Muscle of back (tissue), 13 donors: Measurements from ENCODE around the gene ZP3. TPM values are rescaled to one million over a fixed set of nuclear protein-coding genes. Genes with fewer than 3 reads are reported as not detected.
A peak's percentile ranks its signal among the peaks of the same experiment; 100 is the strongest.
"Not testable (repeated sequence)": the region's sequence is repeated elsewhere in the genome, so short reads cannot be mapped to it uniquely, and the experiment has no call there.

ENCODE experiments used
- DNase-seq, 3 donors: peaks; one replicate each; pipeline versions ENCODE4 v3.0.0 to v3.0.0-alpha.2; 2013
- long read RNA-seq, 9 donors: transcript quantifications; one replicate each; lab custom pipeline, GENCODE V29; 2026
- polyA plus RNA-seq, 10 donors: library from polyadenylated mRNA; unstranded; fragments of 120-200 nt; gene quantifications; one replicate each; pipeline ENCODE4 v1.2.1, GENCODE V29; 2013; ENCODE audit not compliant: insufficient read length in 10 of 10

The ZP3 gene
- polyA plus RNA-seq: 1 to 10 TPM in 8 of 10 donors, under 1 TPM in 2; 0.52 to 8.5 (median 1.6) TPM
- long read RNA-seq, donor 1: 0 reads
- long read RNA-seq, donor 2: 0 reads
- long read RNA-seq, donor 3: 0 reads
- long read RNA-seq, donor 4: 0 reads
- long read RNA-seq, donor 5, partial matches to known transcripts: 0 of 1 reads
- long read RNA-seq, donor 5, other reads (novel, unspliced or antisense): 0 of 1 reads
- long read RNA-seq, donor 6: 0 reads
- long read RNA-seq, donor 7: 0 reads
- long read RNA-seq, donor 8, partial matches to known transcripts: 7 of 7 reads
- long read RNA-seq, donor 8, other reads (novel, unspliced or antisense): 0 of 7 reads
- long read RNA-seq, donor 9: 0 reads

DNA sequence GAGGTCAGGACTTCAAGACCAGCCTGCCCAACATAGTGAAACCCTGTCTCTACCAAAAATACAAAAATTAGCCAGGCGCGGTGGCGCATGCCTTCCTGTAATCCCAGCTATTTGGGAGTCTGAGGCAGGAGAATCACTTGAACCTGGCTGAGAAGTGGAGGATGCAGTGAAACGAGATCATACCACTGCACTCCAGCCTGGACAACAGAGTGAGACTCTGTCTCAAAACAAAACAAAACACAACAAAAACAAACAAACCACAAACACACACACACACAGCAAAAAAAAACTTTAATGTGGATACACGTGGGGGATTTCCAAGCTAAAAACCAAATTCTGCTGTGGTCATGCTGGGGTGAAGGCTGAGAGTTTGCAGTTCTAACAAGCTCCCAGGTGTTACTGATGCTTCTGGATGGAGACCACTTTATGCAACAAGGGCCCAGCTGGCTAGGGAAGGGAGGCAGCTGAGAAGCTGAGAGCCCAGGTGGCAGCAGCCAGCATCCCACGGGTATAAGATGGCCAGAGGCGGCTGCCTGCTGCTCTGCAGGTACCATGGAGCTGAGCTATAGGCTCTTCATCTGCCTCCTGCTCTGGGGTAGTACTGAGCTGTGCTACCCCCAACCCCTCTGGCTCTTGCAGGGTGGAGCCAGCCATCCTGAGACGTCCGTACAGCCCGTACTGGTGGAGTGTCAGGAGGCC is at the start of gene ZP3:
Gene ZP3 (plus strand): TSS at position 538 of the 699 bp plus-strand sequence. CDS start 15 bp downstream, at position 553.
- no peak for DNase-seq

DNA sequence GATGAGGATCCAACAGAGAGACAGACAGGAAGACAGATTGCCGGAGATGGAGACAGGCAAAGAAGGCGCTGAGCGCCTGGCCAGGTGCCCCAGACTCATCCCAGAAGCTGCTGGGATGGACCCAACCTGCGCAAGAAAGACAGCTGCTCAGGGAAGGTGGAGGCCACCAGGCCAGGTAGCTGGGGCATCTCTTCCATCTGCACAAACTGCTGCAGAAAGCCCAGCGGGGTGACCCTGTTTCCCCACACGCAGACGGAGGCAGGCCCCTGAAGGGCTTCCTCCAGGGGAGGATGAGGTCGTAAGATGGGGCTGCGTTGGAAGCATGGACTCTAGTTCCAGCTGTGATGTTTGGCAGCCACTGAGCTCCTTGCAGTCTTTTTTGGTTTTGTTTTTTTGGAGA is 49.5 kb upstream of the ZP3 start:
- no peak for DNase-seq

DNA sequence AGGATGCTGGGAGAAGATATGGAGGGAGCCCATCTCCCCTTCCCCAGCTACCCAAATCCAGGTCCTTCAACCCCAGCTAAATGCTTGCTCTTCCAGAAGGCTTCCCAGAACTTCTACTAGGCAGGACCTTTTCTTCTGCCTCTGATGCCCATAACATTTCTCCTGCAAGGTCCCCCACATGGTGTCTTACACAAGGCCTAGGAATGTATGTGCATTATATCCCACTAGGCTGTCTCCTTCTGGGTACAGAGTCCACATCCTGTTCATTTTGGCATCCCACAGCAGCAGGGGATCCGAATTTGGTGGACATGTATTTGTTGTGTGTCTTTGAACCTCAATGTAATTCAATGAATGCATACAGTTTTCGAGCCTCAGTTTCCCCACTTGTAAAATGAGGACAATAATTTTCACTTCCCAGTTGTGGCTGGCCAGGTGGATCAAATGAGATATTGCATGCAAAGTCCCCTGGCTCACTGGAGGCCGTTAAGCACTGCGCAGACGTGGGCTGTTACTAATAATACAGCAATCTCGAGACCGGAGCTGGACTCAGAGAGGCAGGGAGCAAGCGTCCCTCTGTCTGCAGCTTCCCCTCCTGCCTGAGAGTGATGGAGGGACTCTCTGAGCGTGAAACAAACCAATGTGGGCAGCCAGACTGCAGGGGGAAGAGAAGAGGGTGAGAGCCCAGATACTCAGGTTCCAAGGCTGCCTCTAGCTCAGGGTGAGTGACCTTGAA is 47.4 kb upstream of the ZP3 start:
- DNase-seq: peak in 1 of 3 donors; percentile 59

DNA sequence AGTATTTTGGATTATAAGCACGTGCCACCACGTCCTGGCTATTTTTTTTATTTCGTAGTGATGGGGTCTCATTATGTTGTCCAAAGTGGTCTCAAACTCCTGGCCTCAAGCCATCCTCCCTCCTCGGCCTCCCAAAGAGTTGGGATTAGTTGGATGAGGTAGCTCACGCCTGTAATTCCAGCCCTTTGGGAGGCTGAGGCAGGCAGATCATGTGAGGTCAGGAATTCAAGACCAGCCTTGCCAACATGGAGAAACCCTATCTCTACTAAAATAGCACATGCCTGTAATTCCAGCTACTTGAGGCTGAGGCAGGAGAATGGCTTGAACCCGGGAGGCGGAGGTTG is 44.2 kb upstream of the ZP3 start:
- no peak for DNase-seq

DNA sequence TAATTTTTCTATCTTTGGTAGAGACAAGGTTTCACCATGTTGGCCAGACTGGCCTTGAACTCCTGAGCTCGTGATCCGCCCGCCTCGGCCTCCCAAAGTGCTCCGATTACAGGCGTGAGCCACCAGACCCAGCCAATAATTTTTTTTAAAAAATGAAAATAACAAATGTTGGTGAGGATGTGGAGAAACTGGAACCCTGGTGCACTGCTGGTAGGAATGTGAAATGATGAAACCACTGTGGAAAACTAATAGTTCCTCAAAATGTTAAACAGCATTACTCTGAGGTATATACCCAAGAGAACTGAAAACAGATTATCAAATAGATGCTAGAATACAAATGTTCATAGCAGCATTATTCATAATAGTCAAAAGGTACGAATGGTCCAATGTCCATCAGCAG is 42.9 kb upstream of the ZP3 start:
- no peak for DNase-seq

DNA sequence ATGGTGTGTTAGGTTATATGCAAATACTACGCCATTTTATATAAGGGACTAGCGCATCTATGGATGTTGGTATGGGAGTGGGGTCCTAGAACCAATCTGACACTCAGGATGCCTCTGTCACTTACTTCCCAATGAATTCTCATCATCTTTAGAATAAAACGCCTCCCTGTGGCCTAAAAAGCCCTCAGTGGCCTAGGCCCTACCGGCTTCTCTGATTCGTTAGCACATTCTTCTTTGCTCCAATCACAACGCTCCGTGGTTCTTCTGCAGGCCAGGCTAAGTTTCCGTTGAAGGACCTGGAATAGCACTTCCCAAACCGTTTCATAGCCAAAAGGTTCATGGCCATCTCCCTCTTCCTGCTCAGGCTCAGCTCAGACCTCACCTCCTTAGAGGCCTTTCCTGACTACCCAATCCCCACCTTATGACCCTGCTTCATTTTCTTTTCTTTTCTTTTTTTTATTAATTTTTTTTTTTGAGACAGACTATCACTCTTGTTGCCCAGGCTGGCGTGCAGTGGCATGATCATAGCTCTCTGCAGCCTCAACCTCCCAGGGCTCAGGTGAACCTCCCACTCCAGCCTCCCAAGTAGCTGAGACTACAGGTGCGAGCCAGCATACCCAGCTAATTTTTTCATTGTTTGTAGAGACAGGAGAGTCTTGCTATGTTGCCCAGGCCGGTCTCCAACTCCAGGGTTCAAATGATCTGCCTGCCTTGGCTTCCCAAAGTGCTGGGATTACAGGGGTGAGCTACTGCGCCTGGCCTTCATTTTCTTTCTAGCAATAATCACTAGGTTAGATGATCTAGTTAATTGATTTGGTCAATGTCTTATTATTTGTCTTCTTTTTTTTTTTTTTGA is 41.4 kb upstream of the ZP3 start:
- DNase-seq: no peak

DNA sequence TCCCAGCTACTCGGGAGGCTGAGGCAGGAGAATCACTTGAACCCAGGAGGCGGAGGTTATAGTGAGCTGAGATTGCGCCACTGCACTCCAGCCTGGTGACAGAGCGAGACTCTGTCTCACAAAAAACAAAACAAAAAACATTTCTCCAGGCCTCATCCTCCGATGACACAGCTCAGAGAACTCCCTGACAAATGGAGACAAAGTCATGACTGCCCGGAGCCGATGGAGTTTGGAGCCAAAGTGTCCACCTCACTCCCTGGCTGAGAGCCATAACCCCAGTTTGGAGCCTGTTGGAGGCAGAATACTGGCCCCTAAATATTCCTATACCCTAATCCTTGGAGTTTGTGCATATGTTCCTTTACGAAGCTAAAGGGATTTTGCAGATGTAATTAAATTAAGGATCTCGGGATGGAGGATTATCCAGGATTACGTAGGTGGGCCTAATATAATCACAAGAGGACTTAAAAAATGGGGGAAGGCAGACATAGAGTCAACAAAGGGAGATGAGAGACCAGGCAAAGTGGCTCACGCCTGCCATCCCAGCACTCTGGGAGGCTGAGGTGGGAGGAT is 38.0 kb upstream of the ZP3 start:
- no peak for DNase-seq

DNA sequence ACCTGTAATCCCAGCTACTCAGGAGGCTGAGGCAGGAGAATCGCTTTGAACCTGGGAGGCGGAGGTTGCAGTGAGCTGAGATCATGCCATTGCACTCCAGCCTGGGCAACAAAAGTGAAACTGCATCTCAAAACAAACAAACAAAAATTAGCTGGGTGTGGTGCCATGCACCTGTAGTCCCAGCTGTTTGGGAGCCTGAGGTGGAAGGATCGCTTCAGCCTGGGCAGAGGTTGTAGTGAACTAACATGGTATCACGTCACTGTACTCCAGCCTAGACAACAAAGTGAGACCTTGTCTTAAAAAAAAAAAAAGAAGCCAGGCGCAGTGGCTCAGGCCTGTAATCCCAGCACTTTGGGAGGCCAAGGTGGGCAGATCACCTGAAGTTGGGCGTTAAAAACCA is 37.0 kb upstream of the ZP3 start:
- not testable (repeated sequence) for DNase-seq

DNA sequence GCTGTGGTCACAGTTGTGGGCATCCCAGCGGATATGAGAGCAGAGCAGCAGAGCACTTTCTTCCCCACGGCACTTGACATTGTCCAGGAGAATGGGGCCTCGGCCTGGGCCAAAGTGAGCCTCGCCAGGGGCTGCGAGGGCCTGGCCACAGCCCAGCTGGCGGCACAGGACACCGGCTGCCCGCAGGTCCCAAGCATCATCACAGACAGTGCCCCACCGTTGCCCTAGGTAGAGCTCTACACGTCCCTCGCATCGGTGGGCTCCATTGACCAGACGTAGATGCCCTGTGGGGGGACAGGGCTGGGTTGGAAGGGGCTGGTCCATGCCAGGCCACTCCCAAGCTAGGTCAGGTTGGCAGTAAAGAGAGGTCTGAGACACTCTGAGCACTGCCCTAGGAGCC is 34.7 kb upstream of the ZP3 start:
- no peak for DNase-seq

DNA sequence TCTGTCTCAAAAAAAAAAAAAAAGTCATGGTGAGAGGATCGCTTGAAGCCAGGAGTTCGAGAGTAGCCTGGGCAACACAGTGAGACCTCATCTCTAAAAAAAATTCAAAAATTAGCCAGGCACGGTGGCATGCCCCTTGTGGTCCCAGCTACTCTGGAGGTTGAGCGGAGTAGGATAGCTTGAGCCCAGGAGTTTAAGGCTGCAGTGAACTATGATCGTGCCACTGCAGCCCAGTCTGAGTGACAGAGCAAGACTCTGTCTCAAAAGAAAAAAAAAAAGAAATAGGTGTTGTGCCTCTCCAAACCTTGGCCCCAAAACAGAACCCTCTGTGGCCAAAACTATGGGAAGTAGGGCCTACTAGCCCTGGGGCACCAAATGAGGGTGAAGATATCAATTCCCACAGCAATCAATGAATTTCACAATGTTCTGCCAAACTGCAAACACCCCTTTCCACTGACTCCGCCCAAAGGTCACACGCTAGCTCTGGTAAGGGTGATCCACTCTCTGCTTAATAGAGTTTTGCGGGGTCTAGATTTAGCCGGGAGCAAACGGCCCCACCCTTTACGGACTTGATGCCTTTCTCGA is 32.1 kb upstream of the ZP3 start:
- no peak for DNase-seq

DNA sequence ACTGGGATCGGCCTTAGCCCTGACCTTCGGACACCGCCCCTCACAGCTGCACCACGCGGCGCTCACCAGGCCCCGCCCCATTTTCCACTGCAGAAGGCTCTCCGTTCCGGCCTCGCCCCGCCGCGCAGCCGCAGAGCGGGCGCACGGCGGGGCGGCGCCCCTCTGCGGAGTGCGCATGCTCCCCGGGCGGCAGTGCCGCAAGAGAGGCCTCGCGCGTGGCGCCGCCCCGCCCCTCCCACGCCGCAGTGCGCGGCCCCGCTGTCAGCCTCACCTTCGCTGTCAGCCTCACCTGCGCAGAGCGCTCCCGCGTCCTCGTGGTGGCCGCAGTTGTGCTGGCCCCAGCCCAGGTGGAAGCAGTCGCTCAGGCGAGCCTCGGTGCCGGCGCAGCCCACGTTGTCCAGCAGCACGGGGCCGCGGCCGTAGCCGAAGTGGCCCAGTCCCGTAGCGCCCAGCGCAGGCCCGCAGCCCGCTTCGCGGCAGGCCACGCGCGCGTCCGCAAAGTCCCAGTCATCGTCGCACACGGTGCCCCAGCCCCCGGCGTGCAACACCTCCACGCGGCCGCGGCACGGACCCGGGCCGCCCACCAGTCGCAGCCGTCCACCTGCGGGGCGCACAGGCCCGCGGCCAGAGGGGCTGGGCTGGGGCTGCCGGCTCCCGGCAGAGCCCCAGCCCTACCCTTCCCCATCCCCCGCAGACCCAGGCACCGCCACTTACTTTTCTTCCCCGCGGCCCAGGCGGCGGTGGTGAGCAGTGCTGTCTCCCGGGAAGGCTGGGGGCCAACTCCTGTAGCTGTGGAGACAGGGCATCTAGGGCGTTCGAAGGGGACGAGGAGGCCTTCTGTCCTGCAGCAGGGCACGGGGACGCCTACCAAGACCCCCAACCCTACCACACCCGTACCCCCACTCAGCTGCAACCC is 31.4 kb upstream of the ZP3 start:
- peak; percentile 92 to 97 (median 97) for DNase-seq

DNA sequence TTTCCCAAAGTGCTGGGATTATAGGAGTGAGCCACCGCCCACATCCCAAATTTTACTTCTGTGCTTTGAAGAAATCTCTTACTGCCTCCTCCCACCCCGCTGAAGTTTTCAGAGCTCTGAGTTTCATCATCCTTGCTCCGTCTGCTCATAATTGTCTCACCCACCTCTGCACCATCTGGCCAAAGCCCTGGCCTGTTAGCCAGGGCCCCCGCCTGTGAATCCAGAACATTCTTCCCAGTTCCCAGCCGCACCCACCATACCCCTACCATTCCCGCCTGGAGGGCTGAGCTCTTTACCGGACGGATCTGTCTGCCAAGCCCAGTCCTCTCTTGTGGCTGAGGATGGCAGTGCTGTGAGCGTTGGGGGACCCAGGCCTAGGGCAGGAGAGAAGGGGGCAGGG is 29.8 kb upstream of the ZP3 start:
- DNase-seq: no peak

DNA sequence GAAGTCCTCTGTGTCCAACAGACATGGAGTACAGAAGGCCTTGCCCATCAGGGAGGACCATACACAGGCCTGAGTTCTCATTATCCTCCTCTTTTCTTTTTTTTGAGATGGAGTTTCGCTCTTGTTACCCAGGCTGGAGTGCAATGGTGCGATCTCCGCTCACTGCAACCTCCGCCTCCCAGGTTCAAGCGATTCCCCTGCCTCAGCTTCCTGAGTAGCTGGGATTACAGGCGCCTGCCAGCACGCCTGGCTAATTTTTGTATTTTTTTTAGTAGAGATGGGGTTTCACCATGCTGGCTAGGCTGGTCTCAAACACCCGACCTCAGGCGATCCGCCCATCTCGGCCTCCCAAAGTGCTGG is 29.2 kb upstream of the ZP3 start:
- not testable (repeated sequence) for DNase-seq

DNA sequence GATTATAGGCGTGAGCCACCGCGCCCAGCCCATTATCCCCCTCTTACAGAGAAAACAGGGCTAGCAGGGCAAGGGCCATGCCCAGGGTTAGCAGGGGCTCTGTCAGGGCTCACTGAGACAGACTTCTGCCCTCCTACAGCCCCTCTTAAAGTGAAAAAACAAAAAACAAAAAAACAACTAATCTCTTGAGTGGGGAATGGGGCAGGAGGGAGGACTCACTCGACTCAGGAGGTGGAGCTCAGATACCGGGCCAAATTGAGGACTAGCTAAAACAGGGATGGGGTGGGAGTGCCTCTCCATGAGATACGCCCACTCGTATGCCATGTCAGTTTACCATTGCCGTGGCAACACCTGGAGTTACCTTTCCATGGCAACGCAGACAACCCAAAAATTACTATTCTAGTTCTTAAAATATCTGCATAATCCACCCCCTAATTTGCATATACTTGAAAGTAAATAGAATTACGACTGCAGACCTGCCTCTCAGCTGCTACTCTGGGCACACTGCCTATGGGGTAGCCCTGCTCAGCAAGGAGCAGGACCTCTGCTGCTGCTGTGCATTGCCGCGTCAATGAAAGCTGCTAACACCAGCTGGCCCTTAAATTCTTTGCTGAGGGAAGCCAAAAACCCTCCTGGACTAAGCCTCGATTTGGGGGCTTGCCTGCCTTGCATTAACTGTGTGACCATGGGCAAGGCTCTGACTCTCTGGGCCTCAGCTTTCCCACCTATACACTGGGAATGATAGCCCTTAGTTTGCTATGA is 28.6 kb upstream of the ZP3 start:
- peak in 2 of 3 donors; percentile 42 to 72 for DNase-seq

DNA sequence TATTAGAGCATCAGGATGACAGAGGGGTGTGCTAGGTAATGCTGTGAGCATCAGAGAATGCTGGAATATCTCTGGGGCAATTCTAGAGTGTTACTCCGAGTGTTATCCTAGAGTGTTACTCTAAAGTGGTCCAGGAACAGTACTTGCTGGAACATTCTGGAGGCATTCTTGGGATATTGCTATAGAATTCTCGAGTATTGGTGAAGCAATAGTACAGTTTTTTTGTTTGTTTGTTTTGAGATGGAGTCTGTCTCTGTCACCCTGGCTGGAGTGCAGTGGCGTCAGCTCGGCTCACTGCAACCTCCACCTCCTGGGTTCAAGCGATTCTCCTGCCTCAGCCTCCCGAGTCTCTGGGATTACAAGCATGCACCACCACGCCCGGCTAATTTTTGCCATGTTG is 27.9 kb upstream of the ZP3 start:
- no peak for DNase-seq

DNA sequence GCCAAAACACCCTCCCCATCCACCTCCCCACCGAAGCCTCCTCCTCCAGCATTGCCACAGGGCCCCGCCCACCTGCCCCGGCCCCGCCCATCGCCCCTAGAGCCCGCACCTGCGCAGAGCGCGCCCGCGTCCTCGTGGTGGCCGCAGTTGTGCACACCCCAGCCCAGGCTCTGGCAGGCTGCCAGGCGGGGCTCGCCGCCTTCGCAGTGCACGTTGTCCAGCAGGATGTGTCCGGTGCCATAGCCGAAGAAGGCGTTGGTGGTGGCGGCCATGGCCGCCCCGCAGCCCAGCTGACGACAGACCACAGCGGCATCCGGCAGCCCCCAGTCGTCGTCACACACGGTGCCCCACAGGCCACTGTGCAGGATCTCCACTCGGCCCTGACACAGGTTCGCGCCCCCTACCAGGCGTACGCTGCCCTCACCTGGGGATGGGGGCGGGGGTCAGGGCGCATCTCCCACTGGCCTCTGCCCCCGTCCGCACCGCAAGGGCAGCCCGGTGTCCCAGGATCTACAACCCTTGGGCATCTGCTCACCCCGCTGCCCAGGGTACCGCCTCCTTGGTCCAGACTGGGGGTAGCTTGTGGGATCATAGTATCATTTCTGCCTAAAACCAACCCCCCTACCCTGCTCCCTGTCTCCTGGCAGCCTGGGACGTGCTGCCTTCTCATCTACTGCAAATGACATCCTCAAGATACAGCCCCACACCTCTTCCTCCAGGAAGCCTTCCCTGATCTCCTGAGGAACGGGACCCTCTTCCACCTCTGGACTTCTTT is 27.2 kb upstream of the ZP3 start:
- peak in 2 of 3 donors; percentile 70 to 83 for DNase-seq

DNA sequence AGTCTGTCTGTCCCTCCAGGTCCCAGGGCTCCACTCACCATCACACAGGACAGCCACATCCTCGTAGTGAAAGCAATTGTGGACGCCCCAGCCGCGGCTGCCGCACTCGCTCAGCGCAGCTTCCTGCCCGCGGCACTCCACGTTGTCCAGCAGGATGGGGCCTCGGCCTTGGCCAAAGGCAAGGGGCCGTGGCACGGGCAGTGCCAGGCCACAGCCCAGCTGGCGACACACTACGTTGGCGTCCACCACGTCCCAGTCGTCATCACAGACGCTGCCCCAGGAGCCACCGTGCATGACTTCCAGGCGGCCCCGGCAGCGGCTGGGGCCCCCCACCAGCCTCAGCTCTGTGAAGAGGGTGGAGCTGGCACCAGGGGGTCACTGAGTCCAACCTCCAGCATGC is 24.5 kb upstream of the ZP3 start:
- no peak for DNase-seq

DNA sequence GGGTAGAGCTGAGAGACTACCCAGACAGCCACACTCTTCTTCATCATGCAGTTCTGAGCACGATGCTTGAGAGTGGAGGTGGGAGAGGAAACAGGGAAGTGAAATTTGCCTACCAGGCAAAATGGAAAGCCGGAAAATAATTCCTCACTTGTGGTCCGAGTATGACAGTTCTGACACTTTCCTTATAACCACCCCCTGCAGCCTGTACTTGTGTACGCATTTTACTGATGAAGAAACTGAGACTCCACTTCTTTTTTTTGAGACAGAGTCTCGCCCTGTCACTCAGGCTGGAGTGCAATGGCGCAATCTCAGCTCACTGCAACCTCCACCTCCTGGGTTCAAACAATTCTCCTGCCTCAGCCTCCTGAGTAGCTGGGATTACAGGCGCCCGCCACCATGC is 21.7 kb upstream of the ZP3 start:
- DNase-seq: not testable (repeated sequence)
